Measurements from ENCODE around the gene TCERG1L.
"Not testable (repeated sequence)": the region's sequence is repeated elsewhere in the genome, so short reads cannot be mapped to it uniquely, and the experiment has no call there.

Gene TCERG1L

GRCh38 chr10:131136336-131136735 lies 175.2 kb downstream of the TCERG1L start:
- not testable (repeated sequence) for DNase-seq

GRCh38 chr10:131135716-131136115 lies 175.8 kb downstream of the TCERG1L start:
- DNase-seq: no peak

DNA sequence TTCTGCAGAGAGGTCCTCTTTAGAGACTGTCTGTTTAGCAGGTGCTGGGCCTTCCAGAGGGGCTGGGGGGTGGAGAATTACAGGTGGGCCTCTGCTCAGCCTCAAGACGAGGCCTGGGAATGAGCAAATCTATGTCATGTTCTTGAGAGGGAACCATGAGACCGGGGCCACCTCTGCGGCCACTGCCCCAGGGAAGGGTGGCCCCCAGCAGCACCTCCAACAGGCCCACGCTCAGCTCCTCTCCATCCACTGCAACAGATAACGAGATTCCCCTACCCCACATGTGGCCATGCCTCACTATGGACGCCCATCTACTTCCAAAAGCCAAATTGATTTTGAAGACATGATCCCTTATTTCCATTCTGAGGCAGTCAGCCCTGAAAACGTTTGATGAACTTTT lies 176.9 kb downstream of the TCERG1L start:
- no peak for DNase-seq

DNA sequence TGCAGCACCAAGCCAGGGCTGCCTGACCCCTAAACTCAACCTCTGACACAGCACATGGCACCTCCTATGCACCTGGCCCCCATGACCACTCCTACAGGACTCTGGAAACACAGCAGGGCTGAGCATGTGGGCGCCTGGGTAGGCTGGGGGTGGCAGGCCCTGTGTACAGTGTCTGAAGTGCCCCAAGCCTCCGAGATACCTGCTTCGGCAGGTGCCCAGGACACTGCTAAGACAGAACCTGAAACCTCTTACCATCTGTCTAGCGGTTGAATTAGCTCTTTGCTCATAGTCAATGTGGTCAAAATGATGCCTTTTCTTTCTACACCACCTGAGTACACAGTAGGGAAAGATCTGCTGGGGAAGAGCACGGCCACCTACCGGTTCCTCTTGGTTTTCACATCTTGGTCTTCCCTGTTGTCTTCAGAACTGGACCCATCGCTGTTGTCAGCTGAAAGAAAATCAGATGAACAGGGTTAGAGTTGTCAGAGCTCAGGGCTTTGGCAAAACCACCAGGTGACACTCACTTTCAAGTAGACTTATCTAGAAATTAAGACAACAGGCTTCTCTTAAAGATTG lies 177.4 kb downstream of the TCERG1L start:
- no peak for DNase-seq

DNA sequence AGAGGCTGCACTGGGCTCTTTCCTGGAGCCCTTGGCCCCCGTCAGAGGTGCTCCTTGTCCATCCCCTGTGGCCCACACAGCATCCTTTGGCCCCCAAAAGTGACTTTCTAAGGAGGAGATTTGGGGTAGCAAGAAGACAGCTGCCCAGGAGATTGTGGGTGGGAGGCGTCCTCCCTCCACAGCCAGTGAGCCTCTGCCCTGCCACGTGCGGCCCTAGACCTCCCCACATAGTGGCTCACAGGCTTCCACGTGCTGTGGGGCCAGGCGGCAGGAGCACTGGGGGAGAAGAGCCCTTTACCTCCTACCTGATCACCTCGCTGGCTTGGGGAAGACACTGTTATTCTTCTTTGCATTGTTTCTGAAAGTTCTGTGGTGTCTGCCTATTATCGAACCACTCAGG lies 178.8 kb downstream of the TCERG1L start:
- no peak for DNase-seq

DNA sequence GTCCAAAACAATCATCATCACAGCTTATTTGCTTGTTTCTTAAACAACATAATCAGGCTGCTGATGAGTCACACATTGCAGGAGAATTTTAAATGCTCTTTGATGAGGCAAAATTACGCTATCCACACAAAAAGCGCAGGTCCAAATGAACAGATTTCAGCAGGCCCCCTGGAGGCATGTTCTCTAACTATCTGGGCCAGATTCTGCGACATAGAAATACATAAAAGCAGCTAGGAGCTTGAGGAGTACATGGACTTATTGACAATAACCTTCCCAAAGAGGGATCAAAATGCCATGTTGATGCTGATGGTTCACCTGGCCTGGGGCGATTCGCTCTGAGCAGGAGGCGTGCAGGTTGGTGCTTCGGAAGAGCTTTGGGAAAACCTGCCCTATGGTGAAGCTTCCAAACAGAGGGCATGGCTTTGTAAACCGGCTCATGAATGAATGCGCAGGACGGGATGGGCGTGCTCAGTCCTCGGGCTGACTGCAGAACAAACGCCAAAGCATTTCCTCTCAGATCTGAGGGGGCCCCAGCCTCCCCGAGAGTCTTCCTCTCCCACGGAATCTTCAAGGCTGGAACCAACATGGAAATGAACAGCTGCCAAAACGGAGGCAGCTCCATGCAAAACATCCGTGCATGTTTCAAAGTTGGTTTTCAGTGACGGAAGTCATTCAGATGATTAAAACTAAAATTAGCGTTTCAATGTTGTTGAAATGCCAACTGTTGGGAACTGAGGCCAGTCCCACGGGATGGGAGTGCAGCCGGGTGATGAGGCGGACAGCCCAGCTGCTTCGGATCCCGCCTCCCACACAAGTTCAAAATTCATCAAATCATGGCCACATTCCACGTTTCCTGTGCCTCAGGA lies 179.6 kb downstream of the TCERG1L start:
- no peak for DNase-seq

DNA sequence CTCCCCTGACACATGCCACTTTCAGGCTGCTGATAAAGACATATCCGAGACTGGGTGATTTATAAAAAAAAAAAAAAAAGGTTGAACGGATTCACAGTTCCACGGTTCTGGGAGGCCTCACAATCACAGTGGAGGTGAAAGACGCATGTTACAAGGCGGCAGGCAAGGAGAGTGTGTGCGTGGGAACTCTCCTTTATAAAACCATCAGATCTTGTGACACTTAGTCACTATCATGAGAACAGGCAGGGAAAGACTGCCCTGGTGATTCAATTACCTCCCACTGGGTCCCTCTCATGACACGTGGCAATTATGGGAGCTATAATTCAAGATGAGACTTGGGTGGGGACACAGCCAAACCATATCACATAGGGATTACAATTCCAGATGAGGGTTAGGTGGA lies 181.5 kb downstream of the TCERG1L start:
- no peak for DNase-seq

DNA sequence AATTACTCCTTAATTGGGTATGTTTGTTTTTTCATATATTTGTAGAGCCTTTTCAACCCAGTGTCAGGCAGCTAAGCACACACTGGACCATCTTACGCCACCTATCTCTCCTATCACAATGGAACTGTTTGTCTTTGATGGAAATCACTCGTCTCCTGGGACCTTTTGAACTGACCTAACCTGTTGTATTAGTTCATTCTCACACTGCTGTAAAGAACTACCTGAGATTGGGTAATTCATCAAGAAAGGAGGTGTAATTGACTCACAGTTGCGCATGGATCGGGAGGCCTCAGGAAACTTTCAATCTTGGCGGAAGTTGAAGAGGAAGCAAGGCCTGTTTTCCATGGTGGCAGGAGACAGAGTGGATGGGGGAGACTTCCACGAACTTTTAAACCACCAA lies 182.0 kb downstream of the TCERG1L start:
- no peak for DNase-seq

DNA sequence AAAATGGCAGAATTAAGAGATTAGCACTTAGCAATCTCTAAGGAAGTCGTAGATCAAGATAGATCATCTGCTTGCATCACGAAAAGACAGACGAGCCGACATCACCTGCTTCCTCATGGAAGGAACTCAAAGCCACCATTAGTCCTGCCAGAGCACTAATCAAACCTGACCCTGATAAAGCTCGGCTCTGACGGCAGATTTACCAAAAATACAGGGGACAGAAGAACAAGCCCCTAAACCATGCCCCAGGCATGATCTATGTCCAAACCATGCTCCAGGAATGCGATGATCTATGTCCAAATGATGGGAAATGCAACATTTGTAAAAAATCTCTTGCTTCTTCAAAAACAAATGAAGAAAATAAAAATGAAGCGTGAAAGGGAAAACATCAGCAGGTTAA lies 182.8 kb downstream of the TCERG1L start:
- no peak for DNase-seq

- no peak for DNase-seq
These were observed 183.9 kb downstream of the TCERG1L start for GRCh38 chr10:131127610-131128009.

GRCh38 chr10:131127138-131127589 lies 184.4 kb downstream of the TCERG1L start:
- no peak for DNase-seq

DNA sequence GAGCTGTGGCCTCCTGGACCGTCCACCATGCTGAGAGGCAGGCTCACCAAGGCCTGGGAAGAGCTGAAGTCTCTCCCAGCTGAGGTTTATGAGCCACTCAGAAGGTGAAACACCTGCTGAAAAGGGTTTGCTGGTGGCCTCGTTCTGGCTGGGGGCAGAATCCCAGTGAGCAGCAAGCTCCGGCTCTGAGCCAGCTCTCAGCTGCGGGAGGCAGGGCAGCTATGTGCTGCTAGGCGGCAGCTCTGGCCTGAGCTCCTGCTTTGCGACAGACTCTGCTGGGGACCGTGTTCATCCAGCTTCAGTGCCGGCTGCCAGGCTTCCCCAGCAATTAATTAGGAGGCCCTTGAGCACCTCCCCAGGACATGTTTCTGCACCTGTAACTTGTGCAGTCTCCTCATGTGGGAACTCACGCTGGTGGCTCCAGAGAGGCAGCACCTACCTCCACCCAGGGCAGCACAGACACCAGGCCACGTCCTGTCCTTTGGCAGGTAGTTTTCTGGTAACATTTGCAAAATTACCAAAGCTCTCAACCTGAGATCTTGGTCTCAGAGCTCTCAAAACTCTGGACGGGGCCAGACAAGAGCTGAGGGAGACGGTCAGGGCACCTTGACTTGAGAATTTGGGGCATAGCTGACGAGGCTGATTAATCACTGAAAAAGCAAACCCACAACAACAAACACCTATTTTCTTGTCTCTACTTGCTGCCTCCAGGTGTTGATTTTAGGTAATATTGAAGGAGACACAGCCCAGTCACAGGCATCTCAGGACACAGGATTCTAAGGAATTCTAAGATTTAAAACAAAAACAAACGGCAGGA lies 185.0 kb downstream of the TCERG1L start:
- no peak for DNase-seq

GRCh38 chr10:131125511-131126225 lies 185.9 kb downstream of the TCERG1L start:
- DNase-seq: no peak

DNA sequence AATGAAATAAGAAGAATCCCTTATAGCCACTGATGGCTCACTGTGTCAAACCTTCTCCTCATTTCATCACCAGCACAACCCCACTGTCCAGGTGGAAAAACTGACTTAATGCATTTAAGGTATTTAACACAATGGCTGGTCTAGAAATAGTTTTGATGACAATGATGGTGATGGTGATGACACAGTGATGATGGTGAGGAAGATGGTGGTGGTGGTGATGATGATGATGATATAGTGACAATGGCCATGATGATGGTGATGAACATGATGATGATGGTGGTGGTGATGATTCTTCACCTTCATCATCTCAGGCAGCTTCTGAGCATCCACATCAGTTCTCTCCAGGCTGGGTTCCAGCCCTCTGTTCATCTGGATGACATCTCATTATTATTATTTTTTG lies 186.6 kb downstream of the TCERG1L start:
- DNase-seq: no peak

DNA sequence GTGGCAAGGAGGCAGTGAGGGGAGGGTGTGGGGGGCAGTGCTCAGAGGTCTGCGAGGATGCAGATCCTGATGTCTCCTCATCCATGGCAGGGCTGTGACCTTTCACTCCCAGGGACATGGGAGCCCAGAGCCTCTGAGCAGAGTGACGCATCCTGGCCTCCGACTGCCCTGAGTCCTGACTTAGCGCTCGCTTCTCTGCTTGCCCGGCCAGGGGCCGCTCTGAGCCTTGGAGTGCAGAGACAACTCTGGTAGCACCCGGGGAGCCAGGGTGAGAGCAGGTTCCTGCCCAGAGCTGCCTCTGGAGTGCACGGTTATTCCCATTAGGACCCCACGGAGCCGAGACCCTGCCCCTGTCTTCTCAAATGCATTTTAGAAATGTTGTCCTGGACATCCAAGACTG lies 188.0 kb downstream of the TCERG1L start:
- no peak for DNase-seq

DNA sequence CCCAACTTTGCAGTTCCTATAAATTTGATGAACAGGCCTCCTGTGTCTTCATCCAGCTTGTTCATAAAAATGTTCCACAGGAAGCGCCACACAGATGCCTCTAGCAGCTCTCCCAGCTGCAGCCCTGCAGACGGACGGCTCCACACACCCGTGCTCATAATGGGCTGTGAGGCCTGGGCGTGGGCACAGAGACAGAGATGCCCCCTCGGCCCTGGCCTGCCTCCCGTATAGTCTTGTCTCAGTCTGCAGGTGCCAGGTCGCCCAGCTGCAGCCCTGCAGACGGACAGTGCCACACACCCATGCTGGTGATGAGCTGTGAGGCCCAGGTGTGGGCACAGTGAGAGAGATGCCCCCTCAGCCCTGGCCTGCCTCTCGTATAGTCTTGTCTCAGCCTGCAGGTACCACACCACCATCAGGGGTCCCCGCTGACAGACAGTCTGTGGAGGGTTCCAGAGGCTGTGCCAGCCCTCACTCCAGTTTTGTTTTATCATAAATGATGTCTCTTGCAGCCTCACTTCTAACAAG lies 189.9 kb downstream of the TCERG1L start:
- DNase-seq: no peak

GRCh38 chr10:131119626-131120355 lies 191.7 kb downstream of the TCERG1L start:
- no peak for DNase-seq

- no peak for DNase-seq
These were observed 193.9 kb downstream of the TCERG1L start for GRCh38 chr10:131117416-131118212.

- no peak for DNase-seq
These were observed 194.5 kb downstream of the TCERG1L start for GRCh38 chr10:131116991-131117375.

DNA sequence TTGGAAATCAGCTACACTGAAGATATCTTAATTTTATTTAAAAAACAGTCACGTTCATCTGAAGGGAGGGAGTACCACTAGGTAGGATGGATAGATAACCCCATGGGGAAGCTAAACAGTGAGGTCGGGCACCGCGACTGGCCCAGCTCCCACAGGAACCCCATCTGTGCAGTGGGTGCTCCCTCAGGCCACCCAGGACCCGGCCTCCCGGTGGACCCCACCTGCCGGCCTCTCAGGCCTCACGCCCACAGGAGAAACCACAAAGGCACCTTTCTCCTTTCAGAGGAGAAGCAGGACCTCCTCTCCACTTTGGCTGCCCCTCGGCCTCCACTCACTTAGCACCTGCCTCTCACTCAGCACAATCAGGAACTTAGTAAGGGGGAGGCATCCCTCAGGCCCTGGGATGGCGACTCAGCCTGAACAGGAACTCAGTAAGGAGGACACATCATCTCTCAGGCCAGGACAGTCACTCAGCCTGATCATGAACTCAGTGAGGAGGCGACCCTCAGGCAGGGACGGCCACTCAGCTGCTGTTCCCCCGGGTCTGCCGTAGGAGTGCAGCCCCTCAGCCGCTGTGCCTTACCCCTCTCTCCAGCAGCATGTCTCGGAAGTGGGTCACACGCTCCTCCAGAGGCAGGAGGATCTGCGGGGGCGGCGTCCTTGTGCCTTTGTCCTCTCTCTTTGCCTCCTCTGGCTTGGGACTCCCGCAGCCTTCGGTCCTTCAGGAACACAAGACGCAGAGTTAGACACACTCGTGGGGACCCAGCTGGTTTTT lies 195.1 kb downstream of the TCERG1L start:
- no peak for DNase-seq

Data from CD4-positive, alpha-beta T cell treated with Interleukin-10 for 1 hour (primary cell).